CD4-positive, alpha-beta T cell treated with Interleukin-10 for 1 hour (primary cell): ENCODE results near the gene ABCC1.
"Not testable (repeated sequence)": the region's sequence is repeated elsewhere in the genome, so short reads cannot be mapped to it uniquely, and the experiment has no call there.

Source experiments
- DNase-seq: peaks from one replicate; pipeline ENCODE4 v3.0.0-alpha.2; 2020

The ABCC1 gene

GRCh38 chr16:16092925-16093627 is 143.7 kb downstream of the ABCC1 start:
- no peak for DNase-seq

- DNase-seq: no peak
Observed at GRCh38 chr16:16093628-16094332, 144.4 kb downstream of the ABCC1 start.

GRCh38 chr16:16095646-16096045 is 146.2 kb downstream of the ABCC1 start:
- DNase-seq: no peak

- DNase-seq: no peak
Observed at GRCh38 chr16:16096121-16096857, 146.9 kb downstream of the ABCC1 start.

GRCh38 chr16:16096858-16097213 is 147.4 kb downstream of the ABCC1 start:
- no peak for DNase-seq

- DNase-seq: no peak
Observed at GRCh38 chr16:16099320-16099719, 149.9 kb downstream of the ABCC1 start.

GRCh38 chr16:16100631-16101030 is 151.2 kb downstream of the ABCC1 start:
- DNase-seq: no peak

- DNase-seq: no peak
Observed at GRCh38 chr16:16101585-16101984, 152.2 kb downstream of the ABCC1 start.

GRCh38 chr16:16102738-16103137 is 153.3 kb downstream of the ABCC1 start:
- DNase-seq: no peak

GRCh38 chr16:16104132-16104803 is 154.9 kb downstream of the ABCC1 start:
- not testable (repeated sequence) for DNase-seq

GRCh38 chr16:16104804-16105141 is 155.4 kb downstream of the ABCC1 start:
- not testable (repeated sequence) for DNase-seq

GRCh38 chr16:16105646-16106045 is 156.2 kb downstream of the ABCC1 start:
- DNase-seq: no peak

- DNase-seq: no peak
Observed at GRCh38 chr16:16106466-16106865, 157.1 kb downstream of the ABCC1 start.

- DNase-seq: no peak
Observed at GRCh38 chr16:16107839-16108238, 158.4 kb downstream of the ABCC1 start.

- DNase-seq: no peak
Observed at GRCh38 chr16:16108759-16109158, 159.3 kb downstream of the ABCC1 start.

- no peak for DNase-seq
Observed at GRCh38 chr16:16109453-16110110, 160.2 kb downstream of the ABCC1 start.

GRCh38 chr16:16110111-16110490 is 160.7 kb downstream of the ABCC1 start:
- no peak for DNase-seq

- DNase-seq: no peak
Observed at GRCh38 chr16:16111639-16112038, 162.2 kb downstream of the ABCC1 start.

GRCh38 chr16:16112450-16113053 is 163.1 kb downstream of the ABCC1 start:
- DNase-seq: no peak

GRCh38 chr16:16113076-16113475 is 163.7 kb downstream of the ABCC1 start:
- DNase-seq: no peak

GRCh38 chr16:16116841-16117240 is 167.4 kb downstream of the ABCC1 start:
- DNase-seq: no peak

GRCh38 chr16:16118337-16118736 is 168.9 kb downstream of the ABCC1 start:
- DNase-seq: no peak

GRCh38 chr16:16120044-16120381 is 170.6 kb downstream of the ABCC1 start:
- no peak for DNase-seq
